ENCODE data around the gene METTL13. TPM values are rescaled to one million over a fixed set of nuclear protein-coding genes. Genes with fewer than 3 reads are reported as not detected.
A peak's percentile ranks its signal among the peaks of the same experiment; 100 is the strongest.

METTL13 gene
- total RNA-seq, 2 experiments from 2014 or later = 6.5 to 7.9 TPM

- Histone ChIP-seq H3K27me3 (ENCODE audit: control insufficient read depth in 1 of 2, insufficient read depth in 2 of 2, low read length in 2 of 2) (peaks cover 4 to 10% of the 10 kb centered on the region in 2 experiments), H3K9me3 (ENCODE audit: control insufficient read depth in 1 of 2, insufficient read depth in 1 of 2, low read length in 2 of 2) (no peaks in the 10 kb centered on the region), H3K4me1 (ENCODE audit: insufficient read depth, low read length) (peaks cover 17% of the 10 kb centered on the region), H3K27ac (ENCODE audit: low read depth in 1 of 2, low read length in 2 of 2) (no peak within 1 kb of the TSS), H3K36me3 (ENCODE audit: insufficient read depth, low read length) (no peaks in the 10 kb centered on the region), H3K4me3 (ENCODE audit: low read length) (peak within 1 kb of the TSS; percentile 80)
- H3K36me3 Mint-ChIP-seq (ENCODE audit: low read depth) = peaks cover 4% of the 10 kb centered on the region
- H3K9me3 Mint-ChIP-seq = no peaks in the 10 kb centered on the region
- H3K4me3 Mint-ChIP-seq = peak within 1 kb of the TSS; percentile 94
- peaks cover 5% of the 10 kb centered on the region for H3K27me3 Mint-ChIP-seq
- intact Hi-C loops (cut with DNase I, micrococcal nuclease) = loop anchor here (1.0 to 10.0 kb wide), 10 partner anchors 60 to 1764 kb away; partner anchors contain the start of genes METTL13 (in 2 of the 2), GORAB (in 1 of the 2), PIGC (in 1 of the 2) and PRRC2C (in 1 of the 2)
- H3K4me1 Mint-ChIP-seq (ENCODE audit: low read depth) = peaks cover 18% of the 10 kb centered on the region
- H3K27ac Mint-ChIP-seq = peak within 1 kb of the TSS; percentile 69
- DNase-seq (peak; percentile 54 to 90 (median 75)), ATAC-seq (ENCODE audit: poor library complexity) (peak; percentile 94)
- TF ChIP-seq CTCF (IDR thresholded peaks at IDR 0.05) = no peak
- POLR2A ChIA-PET = interaction anchor here (0.6 to 2.2 kb wide), 13 partner anchors 11 to 691 kb away, joined by 3 to 14 read pairs (median 5); partner anchors contain the start of genes FMO4, METTL13, PRRC2C and SUCO
- CTCF ChIA-PET = interaction anchor here (0.8 kb wide), 1 partner anchor 41 kb away, joined by 3 read pairs; no protein-coding TSS in a partner anchor
These were observed 59.8 kb downstream of the METTL13 start, which contains the start of gene DNM3 for GRCh38 chr1:171841050-171841910. TSS of gene DNM3 (plus strand) at chr1:171841498. CDS start at chr1:171841657, 159 bp downstream.

GRCh38 chr1:171841931-171842761, 60.7 kb downstream of the METTL13 start:
- intact Hi-C loops (cut with DNase I, micrococcal nuclease) = loop anchor here (1.0 to 10.0 kb wide), 10 partner anchors 61 to 1765 kb away; partner anchors contain the start of genes METTL13 (in 2 of the 2), GORAB (in 1 of the 2), PIGC (in 1 of the 2) and PRRC2C (in 1 of the 2)
- Mint-ChIP-seq H3K36me3 (ENCODE audit: low read depth) (peaks cover 4% of the 10 kb centered on the region), H3K4me3 (peak overlapping the region; percentile 94), H3K9me3 (no peaks in the 10 kb centered on the region), H3K4me1 (ENCODE audit: low read depth) (peaks cover 18% of the 10 kb centered on the region), H3K27ac (peak overlapping the region; percentile 62), H3K27me3 (peaks cover 5% of the 10 kb centered on the region)
- TF ChIP-seq CTCF (IDR thresholded peaks at IDR 0.05) = no peak
- peaks cover 4 to 10% of the 10 kb centered on the region in 2 experiments for H3K27me3 ChIP-seq (ENCODE audit: control insufficient read depth in 1 of 2, insufficient read depth in 2 of 2, low read length in 2 of 2)
- peak; percentile 24 for ATAC-seq (ENCODE audit: poor library complexity)
- ChIA-PET POLR2A (interaction anchor here (0.6 to 2.2 kb wide), 15 partner anchors 11 to 690 kb away, joined by 3 to 14 read pairs (median 4); partner anchors contain the start of genes FMO4, METTL13, PRRC2C and SUCO), CTCF (interaction anchor here (0.8 kb wide), 1 partner anchor 42 kb away, joined by 3 read pairs; no protein-coding TSS in a partner anchor)
- H3K4me1 ChIP-seq (ENCODE audit: insufficient read depth, low read length) = peaks cover 17% of the 10 kb centered on the region
- H3K27ac ChIP-seq (ENCODE audit: low read depth in 1 of 2, low read length in 2 of 2) = no peak overlapping the region
- H3K4me3 ChIP-seq (ENCODE audit: low read length) = peak overlapping the region; percentile 80
- H3K9me3 ChIP-seq (ENCODE audit: control insufficient read depth in 1 of 2, insufficient read depth in 1 of 2, low read length in 2 of 2) = no peaks in the 10 kb centered on the region
- no peaks in the 10 kb centered on the region for H3K36me3 ChIP-seq (ENCODE audit: insufficient read depth, low read length)
- DNase-seq = peak in 9 of 14 experiments; percentile 3 to 48 (median 9)

- Histone ChIP-seq H3K4me1 (ENCODE audit: insufficient read depth, low read length) (peaks cover 17% of the 10 kb centered on the region), H3K27me3 (ENCODE audit: control insufficient read depth in 1 of 2, insufficient read depth in 2 of 2, low read length in 2 of 2) (peaks cover 4 to 10% of the 10 kb centered on the region in 2 experiments), H3K27ac (ENCODE audit: low read depth in 1 of 2, low read length in 2 of 2) (no peak overlapping the region), H3K9me3 (ENCODE audit: control insufficient read depth in 1 of 2, insufficient read depth in 1 of 2, low read length in 2 of 2) (no peaks in the 10 kb centered on the region), H3K36me3 (ENCODE audit: insufficient read depth, low read length) (no peaks in the 10 kb centered on the region), H3K4me3 (ENCODE audit: low read length) (no peak overlapping the region)
- Mint-ChIP-seq H3K4me3 (no peak overlapping the region), H3K27ac (no peak overlapping the region), H3K4me1 (ENCODE audit: low read depth) (peaks cover 18% of the 10 kb centered on the region), H3K9me3 (no peaks in the 10 kb centered on the region), H3K36me3 (ENCODE audit: low read depth) (peaks cover 4% of the 10 kb centered on the region), H3K27me3 (peaks cover 5% of the 10 kb centered on the region)
- ChIA-PET CTCF (no interaction called here), POLR2A (no interaction called here)
- TF ChIP-seq CTCF (IDR thresholded peaks at IDR 0.05) = no peak
- intact Hi-C loops (cut with DNase I, micrococcal nuclease) = loop anchor here (5.0 to 10.0 kb wide), 8 partner anchors 100 to 1767 kb away; partner anchors contain the start of genes GORAB (in 1 of the 2), PIGC (in 1 of the 2), PRRC2C (in 1 of the 2) and VAMP4 (in 1 of the 2)
- ATAC-seq (ENCODE audit: poor library complexity) (no peak), DNase-seq (no peak)
These were observed 62.9 kb downstream of the METTL13 start for GRCh38 chr1:171844381-171844780.
